Stimulated activated naive B cell treated with anti-CD40 and anti-IgM and Interleukin-4, amounts not matched to agents 10 μg/mL and 1 μg/mL and 100 μg/mL, for 72 hours (primary cell): Measurements from ENCODE around the gene TEX10.
"Not testable (repeated sequence)": the region's sequence is repeated elsewhere in the genome, so short reads cannot be mapped to it uniquely, and the experiment has no call there.

Experiments
- ATAC-seq, 2 donors: fragments of 150-1000 bp; cut with Tn5 transposase; replicated peaks; 2 replicates each; pipeline ENCODE4 v1.10.0; 2021; ENCODE audit warnings: moderate library complexity in 1 of 2
- DNase-seq: peaks from one replicate; pipeline ENCODE4 v3.0.0; 2021
- H3K27ac Mint-ChIP-seq: one replicate; pipeline ENCODE4 v1.8.0; 2022; ENCODE audit warnings: mild to moderate bottlenecking, mixed read lengths
- H3K27me3 Mint-ChIP-seq, 2 donors: one replicate each; pipeline ENCODE4 v1.8.0; 2022; ENCODE audit warnings: mixed read lengths in 2 of 2
- H3K36me3 Mint-ChIP-seq, 2 donors: one replicate each; pipeline ENCODE4 v1.8.0; 2022; ENCODE audit warnings: mixed read lengths in 2 of 2, mild to moderate bottlenecking in 1 of 2
- H3K4me1 Mint-ChIP-seq, 2 donors: one replicate each; pipeline ENCODE4 v1.8.0; 2022; ENCODE audit warnings: mixed read lengths in 2 of 2, mild to moderate bottlenecking in 1 of 2
- H3K4me3 Mint-ChIP-seq, 2 donors: one replicate each; pipeline ENCODE4 v1.8.0; 2022; ENCODE audit warnings: mild to moderate bottlenecking in 2 of 2, mixed read lengths in 2 of 2, moderate library complexity in 1 of 2
- H3K9me3 Mint-ChIP-seq, 2 donors: one replicate each; pipeline ENCODE4 v1.8.0; 2022; ENCODE audit warnings: mixed read lengths in 2 of 2, mild to moderate bottlenecking in 1 of 2

TEX10 gene

GRCh38 chr9:100352727-100353505 is at the start of gene TEX10:
Gene TEX10 (minus strand): TSS chr9:100352942. CDS start chr9:100349363, 3,579 bp downstream.
- Mint-ChIP-seq H3K9me3 (peaks cover 2 to 11% of the 10 kb centered on the region in 2 donors), H3K4me3 (peak within 1 kb of the TSS; percentile 95 to 97), H3K4me1 (peaks cover 25 to 50% of the 10 kb centered on the region in 2 donors), H3K27ac (peak within 1 kb of the TSS; percentile 98), H3K36me3 (peaks cover 11 to 16% of the 10 kb centered on the region in 2 donors), H3K27me3 (no peaks in the 10 kb centered on the region)
- peak; percentile 90 to 94 for ATAC-seq
- peak; percentile 84 for DNase-seq

GRCh38 chr9:100401042-100401441 is 48.3 kb upstream of the TEX10 start:
- no peak overlapping the region for H3K27ac Mint-ChIP-seq
- H3K36me3 Mint-ChIP-seq, result no peaks in the 10 kb centered on the region
- H3K4me1 Mint-ChIP-seq, result no peaks in the 10 kb centered on the region
- no peaks in the 10 kb centered on the region for H3K9me3 Mint-ChIP-seq
- no peak overlapping the region for H3K4me3 Mint-ChIP-seq
- ATAC-seq (no peak), DNase-seq (no peak)
- peaks cover 0 to 11% of the 10 kb centered on the region in 2 donors for H3K27me3 Mint-ChIP-seq

- H3K27me3 Mint-ChIP-seq, result peaks cover 0 to 5% of the 10 kb centered on the region in 2 donors
- no peak overlapping the region for H3K4me3 Mint-ChIP-seq
- H3K36me3 Mint-ChIP-seq, result peaks cover 7 to 9% of the 10 kb centered on the region in 2 donors
- DNase-seq (no peak), ATAC-seq (no peak)
- H3K9me3 Mint-ChIP-seq, result peaks cover 0 to 3% of the 10 kb centered on the region in 2 donors
- H3K27ac Mint-ChIP-seq, result no peak overlapping the region
- H3K4me1 Mint-ChIP-seq, result no peaks in the 10 kb centered on the region
Measured at GRCh38 chr9:100397529-100398266, 45.0 kb upstream of the TEX10 start.

- H3K4me3 Mint-ChIP-seq, result no peak overlapping the region
- peaks cover 7 to 15% of the 10 kb centered on the region in 2 donors for H3K36me3 Mint-ChIP-seq
- no peak overlapping the region for H3K27ac Mint-ChIP-seq
- DNase-seq (no peak), ATAC-seq (no peak)
- no peaks in the 10 kb centered on the region for H3K4me1 Mint-ChIP-seq
- H3K27me3 Mint-ChIP-seq, result peaks cover 0 to 5% of the 10 kb centered on the region in 2 donors
- H3K9me3 Mint-ChIP-seq, result peaks cover 0 to 4% of the 10 kb centered on the region in 2 donors
Measured at GRCh38 chr9:100396769-100397168, 44.0 kb upstream of the TEX10 start.

- Mint-ChIP-seq H3K36me3 (peaks cover 7 to 19% of the 10 kb centered on the region in 2 donors), H3K4me3 (no peak overlapping the region), H3K4me1 (no peaks in the 10 kb centered on the region), H3K9me3 (peaks cover 0 to 4% of the 10 kb centered on the region in 2 donors), H3K27me3 (no peaks in the 10 kb centered on the region), H3K27ac (no peak overlapping the region)
- ATAC-seq, result no peak
- no peak for DNase-seq
Measured at GRCh38 chr9:100394816-100395215, 42.1 kb upstream of the TEX10 start.

GRCh38 chr9:100394032-100394695 is 41.4 kb upstream of the TEX10 start:
- DNase-seq, result no peak

GRCh38 chr9:100392989-100393388 is 40.2 kb upstream of the TEX10 start:
- not testable (repeated sequence) for DNase-seq, H3K4me3 Mint-ChIP-seq, H3K9me3 Mint-ChIP-seq, ATAC-seq, H3K27ac Mint-ChIP-seq, H3K4me1 Mint-ChIP-seq, H3K27me3 Mint-ChIP-seq
- peaks cover 7 to 19% of the 10 kb centered on the region in 2 donors for H3K36me3 Mint-ChIP-seq

More at GRCh38 chr9:100394032-100394695, 41.4 kb upstream of the TEX10 start:
- ATAC-seq, result no peak
- Mint-ChIP-seq H3K36me3 (peaks cover 7 to 19% of the 10 kb centered on the region in 2 donors), H3K4me1 (peaks cover 0 to 4% of the 10 kb centered on the region in 2 donors), H3K27me3 (no peaks in the 10 kb centered on the region), H3K27ac (no peak overlapping the region), H3K4me3 (no peak overlapping the region), H3K9me3 (peaks cover 0 to 4% of the 10 kb centered on the region in 2 donors)

GRCh38 chr9:100379862-100380261 is 27.1 kb upstream of the TEX10 start:
- Mint-ChIP-seq H3K27me3 (no peaks in the 10 kb centered on the region), H3K4me1 (peaks cover 4 to 8% of the 10 kb centered on the region in 2 donors), H3K27ac (no peak overlapping the region), H3K9me3 (peaks cover 0 to 2% of the 10 kb centered on the region in 2 donors), H3K36me3 (peaks cover 2 to 3% of the 10 kb centered on the region in 2 donors), H3K4me3 (no peak overlapping the region)
- DNase-seq (no peak), ATAC-seq (no peak)

GRCh38 chr9:100377015-100377414 is 24.3 kb upstream of the TEX10 start:
- DNase-seq, result no peak
- Mint-ChIP-seq H3K27ac (no peak overlapping the region), H3K36me3 (no peaks in the 10 kb centered on the region), H3K4me3 (no peak overlapping the region), H3K4me1 (peaks cover 4 to 8% of the 10 kb centered on the region in 2 donors), H3K27me3 (no peaks in the 10 kb centered on the region), H3K9me3 (no peaks in the 10 kb centered on the region)
- ATAC-seq, result peak; percentile 31 to 39

- no peak overlapping the region for H3K4me3 Mint-ChIP-seq
- H3K4me1 Mint-ChIP-seq, result peaks cover 4 to 8% of the 10 kb centered on the region in 2 donors
- H3K27me3 Mint-ChIP-seq, result no peaks in the 10 kb centered on the region
- ATAC-seq (no peak), DNase-seq (no peak)
- H3K9me3 Mint-ChIP-seq, result no peaks in the 10 kb centered on the region
- H3K27ac Mint-ChIP-seq, result no peak overlapping the region
- no peaks in the 10 kb centered on the region for H3K36me3 Mint-ChIP-seq
Measured at GRCh38 chr9:100375658-100376057, 22.9 kb upstream of the TEX10 start.

GRCh38 chr9:100372648-100373047 is 19.9 kb upstream of the TEX10 start:
- no peak for DNase-seq
- ATAC-seq, result no peak
- Mint-ChIP-seq H3K36me3 (peaks cover 7 to 12% of the 10 kb centered on the region in 2 donors), H3K27ac (no peak overlapping the region), H3K4me3 (no peak overlapping the region), H3K27me3 (no peaks in the 10 kb centered on the region), H3K4me1 (peaks cover 4 to 8% of the 10 kb centered on the region in 2 donors), H3K9me3 (peaks cover 2 to 11% of the 10 kb centered on the region in 2 donors)

GRCh38 chr9:100370064-100370723 is 17.5 kb upstream of the TEX10 start:
- Mint-ChIP-seq H3K27ac (no peak overlapping the region), H3K4me3 (no peak overlapping the region), H3K36me3 (peaks cover 11 to 12% of the 10 kb centered on the region in 2 donors), H3K27me3 (no peaks in the 10 kb centered on the region), H3K9me3 (peaks cover 2 to 11% of the 10 kb centered on the region in 2 donors), H3K4me1 (no peaks in the 10 kb centered on the region)
- DNase-seq, result no peak
- no peak for ATAC-seq

- ATAC-seq, result no peak
- Mint-ChIP-seq H3K4me3 (no peak overlapping the region), H3K4me1 (no peaks in the 10 kb centered on the region), H3K9me3 (peaks cover 4 to 18% of the 10 kb centered on the region in 2 donors), H3K36me3 (peaks cover 18 to 21% of the 10 kb centered on the region in 2 donors), H3K27me3 (no peaks in the 10 kb centered on the region), H3K27ac (no peak overlapping the region)
- DNase-seq, result no peak
Measured at GRCh38 chr9:100368672-100369071, 15.9 kb upstream of the TEX10 start.

- ATAC-seq (no peak), DNase-seq (no peak)
- H3K9me3 Mint-ChIP-seq, result peaks cover 6 to 24% of the 10 kb centered on the region in 2 donors
- H3K4me1 Mint-ChIP-seq, result no peaks in the 10 kb centered on the region
- H3K27me3 Mint-ChIP-seq, result no peaks in the 10 kb centered on the region
- H3K27ac Mint-ChIP-seq, result no peak overlapping the region
- peaks cover 25 to 29% of the 10 kb centered on the region in 2 donors for H3K36me3 Mint-ChIP-seq
- no peak overlapping the region for H3K4me3 Mint-ChIP-seq
Measured at GRCh38 chr9:100366121-100366520, 13.4 kb upstream of the TEX10 start.
